Tibial nerve (tissue), 4 donors: ENCODE results near the gene KRT1.

Source experiments
- EP300 ChIP-seq, 2 donors: sonication (generic); formaldehyde crosslinking; IDR thresholded peaks; one replicate each; pipeline ENCODE4 v1.6.1; 2017; ENCODE audit warnings: antibody characterized with exemption in 2 of 2, mild to moderate bottlenecking in 1 of 2
- POLR2A ChIP-seq, 2 donors: fragments of 450-650 bp; IDR thresholded peaks; one replicate each; pipeline ENCODE4 v1.6.1; 2017; ENCODE audit warnings: antibody characterized with exemption in 2 of 2, mild to moderate bottlenecking in 2 of 2, moderate library complexity in 2 of 2
- TF ChIP-seq, protein P1 (sequence below), 5 experiments: fragments of 200-600 bp in 3 of 5; fragments of 450-650 bp in 2 of 5; sonication (generic) in 3 of 5; IDR thresholded peaks; one replicate each; pipeline ENCODE4 v1.5.1; 2016 to 2019; ENCODE audit warnings: antibody characterized with exemption in 5 of 5, mild to moderate bottlenecking in 3 of 5, moderate library complexity in 2 of 5

DNA sequence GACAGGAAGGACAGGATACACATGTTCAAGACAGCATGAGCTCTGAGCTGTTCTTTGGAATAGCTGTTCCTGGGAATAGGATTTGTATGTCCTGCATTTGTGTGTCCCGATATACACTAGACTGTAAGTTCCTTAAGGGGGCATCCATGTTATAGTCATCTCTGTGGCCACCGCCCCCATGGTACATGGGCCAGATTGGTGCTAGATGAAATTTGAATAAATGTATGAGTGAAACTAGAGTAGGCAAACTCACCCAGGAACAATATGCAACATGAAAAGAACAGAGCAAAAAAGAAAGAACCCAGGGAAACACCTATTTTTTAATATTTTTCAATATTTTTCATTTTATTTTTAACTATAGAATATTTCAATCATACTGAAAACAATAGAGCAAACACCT, 48.2 kb upstream of the KRT1 start:
- TF ChIP-seq, protein P1, sequence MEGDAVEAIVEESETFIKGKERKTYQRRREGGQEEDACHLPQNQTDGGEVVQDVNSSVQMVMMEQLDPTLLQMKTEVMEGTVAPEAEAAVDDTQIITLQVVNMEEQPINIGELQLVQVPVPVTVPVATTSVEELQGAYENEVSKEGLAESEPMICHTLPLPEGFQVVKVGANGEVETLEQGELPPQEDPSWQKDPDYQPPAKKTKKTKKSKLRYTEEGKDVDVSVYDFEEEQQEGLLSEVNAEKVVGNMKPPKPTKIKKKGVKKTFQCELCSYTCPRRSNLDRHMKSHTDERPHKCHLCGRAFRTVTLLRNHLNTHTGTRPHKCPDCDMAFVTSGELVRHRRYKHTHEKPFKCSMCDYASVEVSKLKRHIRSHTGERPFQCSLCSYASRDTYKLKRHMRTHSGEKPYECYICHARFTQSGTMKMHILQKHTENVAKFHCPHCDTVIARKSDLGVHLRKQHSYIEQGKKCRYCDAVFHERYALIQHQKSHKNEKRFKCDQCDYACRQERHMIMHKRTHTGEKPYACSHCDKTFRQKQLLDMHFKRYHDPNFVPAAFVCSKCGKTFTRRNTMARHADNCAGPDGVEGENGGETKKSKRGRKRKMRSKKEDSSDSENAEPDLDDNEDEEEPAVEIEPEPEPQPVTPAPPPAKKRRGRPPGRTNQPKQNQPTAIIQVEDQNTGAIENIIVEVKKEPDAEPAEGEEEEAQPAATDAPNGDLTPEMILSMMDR (IDR thresholded peaks at IDR 0.05) = no peak
- TF ChIP-seq POLR2A (IDR thresholded peaks at IDR 0.05) = no peak
- no peak for TF ChIP-seq EP300 (IDR thresholded peaks at IDR 0.05)
